ENCODE measurements around the gene DCK. TPM values are rescaled to one million over a fixed set of nuclear protein-coding genes. Genes with fewer than 3 reads are reported as not detected.

The DCK gene
- total and polyA plus RNA-seq, 9 of the 15 experiments (the other 6 are each of a cell fraction or from before 2014, with no cell fraction given), result 11.3 to 25.8 (median 19.6) TPM

GRCh38 chr4:70994387-70995099, 1.1 kb downstream of the DCK start (continued):
- TF ChIP-seq ZBTB5 (IDR thresholded peaks at IDR 0.05), result no peak
- TF ChIP-seq STAT5B (CRISPR knock-in tag; IDR thresholded peaks at IDR 0.05), result no peak
- no peak for TF ChIP-seq ZNF707 (CRISPR knock-in tag; conservative IDR thresholded peaks at IDR 0.05)
- TF ChIP-seq CCAR2 (IDR thresholded peaks at IDR 0.05; ENCODE audit: low read depth, low read length), result no peak
- TF ChIP-seq FOXK1 (CRISPR knock-in tag; IDR thresholded peaks at IDR 0.05; ENCODE audit: borderline replicate concordance), result no peak
- TF ChIP-seq ARID3A (IDR thresholded peaks at IDR 0.05; ENCODE audit: borderline replicate concordance, low read depth, low read length), result no peak
- TF ChIP-seq ZNF445 (CRISPR knock-in tag; IDR thresholded peaks at IDR 0.05; ENCODE audit: low read depth), result no peak
- no peak for TF ChIP-seq HDAC1 (IDR thresholded peaks at IDR 0.05)
- peak; percentile 59 for TF ChIP-seq ZNF316 (IDR thresholded peaks at IDR 0.05)
- TF ChIP-seq TRIM24 (IDR thresholded peaks at IDR 0.05), result no peak
- TF ChIP-seq GATAD2B (IDR thresholded peaks at IDR 0.05; ENCODE audit: borderline replicate concordance), result 0 out of 2 replicates have a peak, but pooled peaks have one; percentile 15
- TF ChIP-seq GABPA (tag; conservative IDR thresholded peaks at IDR 0.05; ENCODE audit: low read depth), result 0 out of 2 replicates have a peak, but pooled peaks have one; percentile 15
- TF ChIP-seq ZNF57 (CRISPR knock-in tag; IDR thresholded peaks at IDR 0.05), result no peak
- no peak for TF ChIP-seq RHOXF2B (CRISPR knock-in tag; conservative IDR thresholded peaks at IDR 0.05)
- no peak for TF ChIP-seq MITF (IDR thresholded peaks at IDR 0.05)
- TF ChIP-seq SREBF1 (IDR thresholded peaks at IDR 0.05; ENCODE audit: borderline replicate concordance, low read depth, low read length), result no peak
- no peak for TF ChIP-seq MXD1 (CRISPR knock-in tag; IDR thresholded peaks at IDR 0.05; ENCODE audit: borderline replicate concordance, poor library complexity, severe bottlenecking)
- no peak for TF ChIP-seq ZNF431 (CRISPR knock-in tag; IDR thresholded peaks at IDR 0.05)
- TF ChIP-seq AFF4 (CRISPR knock-in tag; IDR thresholded peaks at IDR 0.05), result 0 out of 2 replicates have a peak, but pooled peaks have one; percentile 37
